HEK293 (cell line): Measurements from ENCODE around the gene IBA57.
"Not testable (repeated sequence)": the region's sequence is repeated elsewhere in the genome, so short reads cannot be mapped to it uniquely, and the experiment has no call there.

Experiments used
- CTCF ChIA-PET: fragments of 350-600 bp; formaldehyde crosslinking; extraction: SDS; loops from one replicate; lab custom pipeline; 2021; ENCODE audit warnings: antibody characterized with exemption; lab: Yijun Ruan, JAX
- POLR2A ChIA-PET: fragments of 300-600 bp; formaldehyde crosslinking; extraction: SDS; loops from one replicate; lab custom pipeline; 2020; ENCODE audit warnings: antibody characterized with exemption, inconsistent platforms; lab: Yijun Ruan, JAX
- H3K27ac ChIP-seq: fragments of 200-500 bp; sonication (Bioruptor generic); 2 replicates; pipeline ENCODE4 v1.5.1; 2014; ENCODE audit warnings: low read depth, low read length, control low read depth, inconsistent platforms; ENCODE audit errors: extremely low read depth
- H3K36me3 ChIP-seq, 2 experiments: fragments of 200-500 bp in 1 of 2; sonication (Bioruptor generic) in 1 of 2; 1 replicate in 1 of 2; 2 replicates in 1 of 2; pipeline ENCODE4 v1.5.1; 2014 to 2017; ENCODE audit warnings: inconsistent platforms in 2 of 2, low read length in 2 of 2; ENCODE audit not compliant: control insufficient read depth in 2 of 2, insufficient read depth in 1 of 2
- H3K4me1 ChIP-seq: fragments of 200-500 bp; sonication (Bioruptor generic); 2 replicates; pipeline ENCODE4 v1.5.1; 2014; ENCODE audit warnings: mild to moderate bottlenecking, low read length, inconsistent platforms; ENCODE audit not compliant: control insufficient read depth, insufficient read depth
- H3K4me3 ChIP-seq: 2 replicates; pipeline ENCODE4 v1.5.1; 2011; ENCODE audit warnings: low read depth, mild to moderate bottlenecking, control low read depth, low read length, moderate library complexity
- H3K9me3 ChIP-seq: fragments of 200-500 bp; sonication (Bioruptor generic); 2 replicates; pipeline ENCODE4 v1.5.1; 2014; ENCODE audit warnings: low read depth, low read length, inconsistent platforms; ENCODE audit not compliant: control insufficient read depth, insufficient read depth
- GLIS2 ChIP-seq: fragments of 450-650 bp; formaldehyde crosslinking; IDR thresholded peaks from 2 replicates; pipeline ENCODE4 v1.5.1; 2016; ENCODE audit warnings: missing biosample characterization, missing genetic modification characterization
- MEIS1 ChIP-seq: sonication (generic); formaldehyde crosslinking; IDR thresholded peaks from 2 replicates; pipeline ENCODE4 v1.8.1; 2022; ENCODE audit warnings: missing genetic modification reagents, mild to moderate bottlenecking, borderline replicate concordance
- ZBTB21 ChIP-seq: fragments of 450-650 bp; formaldehyde crosslinking; IDR thresholded peaks from 2 replicates; pipeline ENCODE4 v1.5.1; 2017; ENCODE audit warnings: missing biosample characterization, missing genetic modification characterization
- ZBTB48 ChIP-seq: fragments of 450-650 bp; formaldehyde crosslinking; IDR thresholded peaks from 2 replicates; pipeline ENCODE4 v1.5.1; 2016; ENCODE audit warnings: missing biosample characterization, missing genetic modification characterization
- ZNF121 ChIP-seq: fragments of 450-650 bp; formaldehyde crosslinking; IDR thresholded peaks from 2 replicates; pipeline ENCODE4 v1.5.1; 2016; ENCODE audit warnings: missing biosample characterization, missing genetic modification characterization
- ZNF16 ChIP-seq: fragments of 450-650 bp; formaldehyde crosslinking; IDR thresholded peaks from 2 replicates; pipeline ENCODE4 v1.5.1; 2016; ENCODE audit warnings: low read depth, missing biosample characterization, missing genetic modification characterization
- ZNF366 ChIP-seq: fragments of 450-650 bp; formaldehyde crosslinking; conservative IDR thresholded peaks from 2 replicates; pipeline ENCODE4 v1.5.1; 2016; ENCODE audit warnings: missing biosample characterization, missing genetic modification characterization
- ZNF426 ChIP-seq: fragments of 450-650 bp; formaldehyde crosslinking; IDR thresholded peaks from 2 replicates; pipeline ENCODE4 v1.5.1; 2017; ENCODE audit warnings: missing biosample characterization, missing genetic modification characterization, mild to moderate bottlenecking, inconsistent platforms, moderate library complexity
- ZNF560 ChIP-seq: fragments of 450-650 bp; formaldehyde crosslinking; IDR thresholded peaks from 2 replicates; pipeline ENCODE4 v1.5.1; 2017; ENCODE audit warnings: missing biosample characterization, missing genetic modification characterization, borderline replicate concordance
- ZNF621 ChIP-seq: fragments of 450-650 bp; formaldehyde crosslinking; IDR thresholded peaks from 2 replicates; pipeline ENCODE4 v1.5.1; 2017; ENCODE audit warnings: missing biosample characterization, missing genetic modification characterization
- ZNF792 ChIP-seq: fragments of 450-650 bp; formaldehyde crosslinking; IDR thresholded peaks from 2 replicates; pipeline ENCODE4 v1.5.1; 2016; ENCODE audit warnings: missing biosample characterization, missing genetic modification characterization
- TF ChIP-seq, protein P1 (sequence below): fragments of 450-650 bp; formaldehyde crosslinking; IDR thresholded peaks from 2 replicates; pipeline ENCODE4 v1.5.1; 2016; ENCODE audit warnings: missing biosample characterization, missing genetic modification characterization, borderline replicate concordance
- TF ChIP-seq, protein P2 (sequence below): fragments of 450-650 bp; IDR thresholded peaks from 2 replicates; pipeline ENCODE4 v1.5.1; 2018; ENCODE audit warnings: missing biosample characterization, missing genetic modification characterization
- TF ChIP-seq, protein P3 (sequence below): fragments of 450-650 bp; formaldehyde crosslinking; IDR thresholded peaks from 2 replicates; pipeline ENCODE4 v1.5.1; 2017; ENCODE audit warnings: missing biosample characterization, missing genetic modification characterization
- TF ChIP-seq, protein P4 (sequence below): fragments of 450-650 bp; formaldehyde crosslinking; IDR thresholded peaks from 2 replicates; pipeline ENCODE4 v1.5.1; 2016; ENCODE audit warnings: missing biosample characterization, missing genetic modification characterization
- TF ChIP-seq, protein P5 (sequence below): fragments of 450-650 bp; formaldehyde crosslinking; IDR thresholded peaks from 2 replicates; pipeline ENCODE4 v1.5.1; 2016; ENCODE audit warnings: missing biosample characterization, missing genetic modification characterization
- TF ChIP-seq, protein P6 (sequence below): fragments of 450-650 bp; formaldehyde crosslinking; IDR thresholded peaks from 2 replicates; pipeline ENCODE4 v1.5.1; 2016; ENCODE audit warnings: missing biosample characterization, missing genetic modification characterization

Gene IBA57

DNA sequence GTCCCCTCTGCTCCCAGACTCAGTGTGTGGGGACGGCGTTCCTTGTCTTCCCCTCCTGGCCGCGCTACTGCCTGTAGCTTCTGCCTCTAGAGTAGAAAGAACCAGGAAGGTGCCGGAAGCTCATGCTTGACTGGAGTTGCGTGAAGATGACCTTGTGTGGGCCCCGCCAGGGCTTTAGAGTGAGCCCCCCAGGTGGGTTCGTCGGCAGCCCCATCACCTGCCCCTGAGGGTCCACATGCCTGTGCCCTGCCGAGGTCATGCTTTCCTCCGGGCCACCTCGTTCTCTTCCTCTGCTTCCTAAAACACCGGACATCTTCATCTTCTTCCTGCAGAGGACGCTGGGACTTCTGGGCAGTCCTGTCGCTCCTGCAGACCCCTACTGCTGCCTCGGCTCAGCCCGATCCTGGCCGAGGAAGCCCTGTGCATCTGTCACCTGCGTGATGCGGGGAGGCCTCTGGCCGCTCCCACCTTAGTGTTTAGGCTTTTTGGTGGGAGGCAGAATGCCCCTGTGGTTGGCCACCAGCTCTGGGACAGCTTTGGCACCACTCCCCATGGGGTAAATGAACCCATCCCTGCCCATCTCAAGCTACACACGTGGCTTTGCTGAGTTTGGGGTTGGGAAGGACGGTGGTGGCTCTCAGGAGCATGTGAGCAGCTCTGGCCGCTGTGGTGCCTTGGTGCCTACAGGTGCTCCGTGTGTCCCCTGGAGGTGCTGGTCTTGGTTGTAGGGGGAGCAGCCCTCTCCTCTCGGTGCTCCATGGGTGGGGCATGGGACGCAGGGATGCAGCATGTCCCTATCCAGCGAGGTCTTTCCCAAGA lies 54.6 kb downstream of the IBA57 start (continued):
- TF ChIP-seq, protein P1, sequence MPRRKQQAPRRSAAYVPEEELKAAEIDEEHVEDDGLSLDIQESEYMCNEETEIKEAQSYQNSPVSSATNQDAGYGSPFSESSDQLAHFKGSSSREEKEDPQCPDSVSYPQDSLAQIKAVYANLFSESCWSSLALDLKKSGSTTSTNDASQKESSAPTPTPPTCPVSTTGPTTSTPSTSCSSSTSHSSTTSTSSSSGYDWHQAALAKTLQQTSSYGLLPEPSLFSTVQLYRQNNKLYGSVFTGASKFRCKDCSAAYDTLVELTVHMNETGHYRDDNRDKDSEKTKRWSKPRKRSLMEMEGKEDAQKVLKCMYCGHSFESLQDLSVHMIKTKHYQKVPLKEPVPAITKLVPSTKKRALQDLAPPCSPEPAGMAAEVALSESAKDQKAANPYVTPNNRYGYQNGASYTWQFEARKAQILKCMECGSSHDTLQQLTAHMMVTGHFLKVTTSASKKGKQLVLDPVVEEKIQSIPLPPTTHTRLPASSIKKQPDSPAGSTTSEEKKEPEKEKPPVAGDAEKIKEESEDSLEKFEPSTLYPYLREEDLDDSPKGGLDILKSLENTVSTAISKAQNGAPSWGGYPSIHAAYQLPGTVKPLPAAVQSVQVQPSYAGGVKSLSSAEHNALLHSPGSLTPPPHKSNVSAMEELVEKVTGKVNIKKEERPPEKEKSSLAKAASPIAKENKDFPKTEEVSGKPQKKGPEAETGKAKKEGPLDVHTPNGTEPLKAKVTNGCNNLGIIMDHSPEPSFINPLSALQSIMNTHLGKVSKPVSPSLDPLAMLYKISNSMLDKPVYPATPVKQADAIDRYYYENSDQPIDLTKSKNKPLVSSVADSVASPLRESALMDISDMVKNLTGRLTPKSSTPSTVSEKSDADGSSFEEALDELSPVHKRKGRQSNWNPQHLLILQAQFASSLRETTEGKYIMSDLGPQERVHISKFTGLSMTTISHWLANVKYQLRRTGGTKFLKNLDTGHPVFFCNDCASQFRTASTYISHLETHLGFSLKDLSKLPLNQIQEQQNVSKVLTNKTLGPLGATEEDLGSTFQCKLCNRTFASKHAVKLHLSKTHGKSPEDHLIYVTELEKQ: no peak
- TF ChIP-seq ZNF792 (tag by site-specific recombination): no peak
- TF ChIP-seq ZNF366: no peak
- no peak for TF ChIP-seq ZNF426
- TF ChIP-seq ZBTB48 (tag by site-specific recombination): no peak
- TF ChIP-seq, all 188 proteins: peak for 0

DNA sequence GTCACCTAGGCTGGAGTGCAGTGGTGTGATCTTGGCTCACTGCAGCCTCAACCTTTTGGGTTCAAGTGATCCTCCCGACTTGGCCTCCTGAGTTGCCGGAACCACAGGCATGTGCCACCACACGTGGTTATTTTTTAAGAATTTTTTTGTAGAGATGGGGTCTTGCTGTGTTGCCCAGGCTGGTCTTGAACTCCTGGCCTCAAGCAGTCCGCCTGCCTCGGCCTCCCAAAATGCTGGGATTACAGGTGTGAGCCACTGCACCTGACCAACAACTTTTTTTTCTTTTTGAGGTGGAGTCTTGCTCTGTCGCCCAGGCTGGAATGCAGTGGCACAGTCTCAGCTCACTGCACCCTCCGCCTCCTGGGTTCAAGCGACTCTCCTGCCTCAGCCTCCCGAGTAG lies 55.5 kb downstream of the IBA57 start:
- POLR2A ChIA-PET, H3K4me1 ChIP-seq, H3K4me3 ChIP-seq, CTCF ChIA-PET, H3K27ac ChIP-seq, H3K9me3 ChIP-seq: not testable (repeated sequence)
- peak; percentile 84 for TF ChIP-seq ZNF121
- H3K36me3 ChIP-seq: peaks cover 3 to 42% of the 10 kb centered on the region in 2 experiments

DNA sequence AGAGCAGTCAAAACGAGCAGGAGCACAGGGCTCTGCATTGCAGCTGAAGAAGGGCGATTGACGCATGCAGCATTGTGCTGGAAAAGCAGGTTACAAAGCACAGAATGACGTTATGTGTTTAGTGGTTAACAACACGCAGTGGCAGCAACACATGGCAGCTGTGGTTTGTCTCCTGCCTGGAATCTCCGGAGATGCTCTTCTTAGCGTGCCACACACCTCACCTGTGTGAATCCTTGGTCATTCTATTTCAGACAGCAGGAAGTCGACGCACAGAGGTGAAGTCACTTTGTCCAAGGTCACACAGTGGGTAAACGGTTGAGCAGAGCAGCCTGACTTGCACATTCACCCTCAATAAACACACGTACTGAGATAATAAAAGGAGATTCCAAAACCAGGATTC lies 56.9 kb downstream of the IBA57 start:
- Histone ChIP-seq H3K9me3 (no peaks in the 10 kb centered on the region), H3K4me3 (no peak overlapping the region), H3K27ac (no peak overlapping the region), H3K36me3 (peaks cover 3 to 43% of the 10 kb centered on the region in 2 experiments), H3K4me1 (no peaks in the 10 kb centered on the region)
- ChIA-PET CTCF (interaction anchor here (1.4 kb wide), 1 partner anchor 8 kb away, joined by 7 read pairs; no protein-coding TSS in a partner anchor), POLR2A (no interaction called here)
- TF ChIP-seq ZBTB21 (tag by site-specific recombination) (no peak), MEIS1 (CRISPR knock-in tag) (no peak), ZNF426 (no peak), GLIS2 (tag by site-specific recombination) (no peak), ZNF621 (tag by site-specific recombination) (no peak), ZNF16 (tag by site-specific recombination) (no peak), ZNF560 (tag by site-specific recombination) (no peak)
- TF ChIP-seq, protein P2, sequence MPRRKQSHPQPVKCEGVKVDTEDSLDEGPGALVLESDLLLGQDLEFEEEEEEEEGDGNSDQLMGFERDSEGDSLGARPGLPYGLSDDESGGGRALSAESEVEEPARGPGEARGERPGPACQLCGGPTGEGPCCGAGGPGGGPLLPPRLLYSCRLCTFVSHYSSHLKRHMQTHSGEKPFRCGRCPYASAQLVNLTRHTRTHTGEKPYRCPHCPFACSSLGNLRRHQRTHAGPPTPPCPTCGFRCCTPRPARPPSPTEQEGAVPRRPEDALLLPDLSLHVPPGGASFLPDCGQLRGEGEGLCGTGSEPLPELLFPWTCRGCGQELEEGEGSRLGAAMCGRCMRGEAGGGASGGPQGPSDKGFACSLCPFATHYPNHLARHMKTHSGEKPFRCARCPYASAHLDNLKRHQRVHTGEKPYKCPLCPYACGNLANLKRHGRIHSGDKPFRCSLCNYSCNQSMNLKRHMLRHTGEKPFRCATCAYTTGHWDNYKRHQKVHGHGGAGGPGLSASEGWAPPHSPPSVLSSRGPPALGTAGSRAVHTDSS (tag by site-specific recombination): no peak
- TF ChIP-seq, protein P3, sequence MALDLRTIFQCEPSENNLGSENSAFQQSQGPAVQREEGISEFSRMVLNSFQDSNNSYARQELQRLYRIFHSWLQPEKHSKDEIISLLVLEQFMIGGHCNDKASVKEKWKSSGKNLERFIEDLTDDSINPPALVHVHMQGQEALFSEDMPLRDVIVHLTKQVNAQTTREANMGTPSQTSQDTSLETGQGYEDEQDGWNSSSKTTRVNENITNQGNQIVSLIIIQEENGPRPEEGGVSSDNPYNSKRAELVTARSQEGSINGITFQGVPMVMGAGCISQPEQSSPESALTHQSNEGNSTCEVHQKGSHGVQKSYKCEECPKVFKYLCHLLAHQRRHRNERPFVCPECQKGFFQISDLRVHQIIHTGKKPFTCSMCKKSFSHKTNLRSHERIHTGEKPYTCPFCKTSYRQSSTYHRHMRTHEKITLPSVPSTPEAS (tag by site-specific recombination): no peak
- TF ChIP-seq, protein P4, sequence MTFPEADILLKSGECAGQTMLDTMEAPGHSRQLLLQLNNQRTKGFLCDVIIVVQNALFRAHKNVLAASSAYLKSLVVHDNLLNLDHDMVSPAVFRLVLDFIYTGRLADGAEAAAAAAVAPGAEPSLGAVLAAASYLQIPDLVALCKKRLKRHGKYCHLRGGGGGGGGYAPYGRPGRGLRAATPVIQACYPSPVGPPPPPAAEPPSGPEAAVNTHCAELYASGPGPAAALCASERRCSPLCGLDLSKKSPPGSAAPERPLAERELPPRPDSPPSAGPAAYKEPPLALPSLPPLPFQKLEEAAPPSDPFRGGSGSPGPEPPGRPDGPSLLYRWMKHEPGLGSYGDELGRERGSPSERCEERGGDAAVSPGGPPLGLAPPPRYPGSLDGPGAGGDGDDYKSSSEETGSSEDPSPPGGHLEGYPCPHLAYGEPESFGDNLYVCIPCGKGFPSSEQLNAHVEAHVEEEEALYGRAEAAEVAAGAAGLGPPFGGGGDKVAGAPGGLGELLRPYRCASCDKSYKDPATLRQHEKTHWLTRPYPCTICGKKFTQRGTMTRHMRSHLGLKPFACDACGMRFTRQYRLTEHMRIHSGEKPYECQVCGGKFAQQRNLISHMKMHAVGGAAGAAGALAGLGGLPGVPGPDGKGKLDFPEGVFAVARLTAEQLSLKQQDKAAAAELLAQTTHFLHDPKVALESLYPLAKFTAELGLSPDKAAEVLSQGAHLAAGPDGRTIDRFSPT (tag by site-specific recombination): no peak
- TF ChIP-seq, protein P5, sequence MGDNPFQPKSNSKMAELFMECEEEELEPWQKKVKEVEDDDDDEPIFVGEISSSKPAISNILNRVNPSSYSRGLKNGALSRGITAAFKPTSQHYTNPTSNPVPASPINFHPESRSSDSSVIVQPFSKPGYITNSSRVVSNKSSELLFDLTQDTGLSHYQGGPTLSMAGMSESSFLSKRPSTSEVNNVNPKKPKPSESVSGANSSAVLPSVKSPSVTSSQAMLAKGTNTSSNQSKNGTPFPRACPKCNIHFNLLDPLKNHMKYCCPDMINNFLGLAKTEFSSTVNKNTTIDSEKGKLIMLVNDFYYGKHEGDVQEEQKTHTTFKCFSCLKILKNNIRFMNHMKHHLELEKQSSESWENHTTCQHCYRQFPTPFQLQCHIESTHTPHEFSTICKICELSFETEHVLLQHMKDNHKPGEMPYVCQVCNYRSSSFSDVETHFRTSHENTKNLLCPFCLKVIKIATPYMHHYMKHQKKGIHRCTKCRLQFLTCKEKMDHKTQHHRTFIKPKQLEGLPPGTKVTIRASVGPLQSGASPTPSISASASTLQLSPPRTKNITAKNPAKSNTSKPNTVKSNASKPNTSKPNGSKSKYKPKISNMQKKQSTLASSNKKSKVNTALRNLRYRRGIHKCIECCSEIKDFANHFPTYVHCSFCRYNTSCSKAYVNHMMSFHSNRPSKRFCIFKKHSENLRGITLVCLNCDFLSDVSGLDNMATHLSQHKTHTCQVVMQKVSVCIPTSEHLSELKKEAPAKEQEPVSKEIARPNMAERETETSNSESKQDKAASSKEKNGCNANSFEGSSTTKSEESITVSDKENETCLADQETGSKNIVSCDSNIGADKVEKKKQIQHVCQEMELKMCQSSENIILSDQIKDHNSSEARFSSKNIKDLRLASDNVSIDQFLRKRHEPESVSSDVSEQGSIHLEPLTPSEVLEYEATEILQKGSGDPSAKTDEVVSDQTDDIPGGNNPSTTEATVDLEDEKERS (tag by site-specific recombination): no peak
- TF ChIP-seq, protein P6, sequence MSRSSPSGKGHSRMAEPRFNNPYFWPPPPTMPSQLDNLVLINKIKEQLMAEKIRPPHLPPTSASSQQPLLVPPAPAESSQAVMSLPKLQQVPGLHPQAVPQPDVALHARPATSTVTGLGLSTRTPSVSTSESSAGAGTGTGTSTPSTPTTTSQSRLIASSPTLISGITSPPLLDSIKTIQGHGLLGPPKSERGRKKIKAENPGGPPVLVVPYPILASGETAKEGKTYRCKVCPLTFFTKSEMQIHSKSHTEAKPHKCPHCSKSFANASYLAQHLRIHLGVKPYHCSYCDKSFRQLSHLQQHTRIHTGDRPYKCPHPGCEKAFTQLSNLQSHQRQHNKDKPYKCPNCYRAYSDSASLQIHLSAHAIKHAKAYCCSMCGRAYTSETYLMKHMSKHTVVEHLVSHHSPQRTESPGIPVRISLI (tag by site-specific recombination): no peak
